Activated CD4-positive, alpha-beta T cell treated with anti-CD3 and anti-CD28 coated beads, Interleukin-2, amount 50 U/mL, for 1 hour (primary cell): ENCODE measurements around the gene KRT27.
"Not testable (repeated sequence)": the region's sequence is repeated elsewhere in the genome, so short reads cannot be mapped to it uniquely, and the experiment has no call there.

Experiments used
- DNase-seq: peaks from one replicate; pipeline ENCODE4 v3.0.0-alpha.2; 2020

KRT27 gene, protein sequence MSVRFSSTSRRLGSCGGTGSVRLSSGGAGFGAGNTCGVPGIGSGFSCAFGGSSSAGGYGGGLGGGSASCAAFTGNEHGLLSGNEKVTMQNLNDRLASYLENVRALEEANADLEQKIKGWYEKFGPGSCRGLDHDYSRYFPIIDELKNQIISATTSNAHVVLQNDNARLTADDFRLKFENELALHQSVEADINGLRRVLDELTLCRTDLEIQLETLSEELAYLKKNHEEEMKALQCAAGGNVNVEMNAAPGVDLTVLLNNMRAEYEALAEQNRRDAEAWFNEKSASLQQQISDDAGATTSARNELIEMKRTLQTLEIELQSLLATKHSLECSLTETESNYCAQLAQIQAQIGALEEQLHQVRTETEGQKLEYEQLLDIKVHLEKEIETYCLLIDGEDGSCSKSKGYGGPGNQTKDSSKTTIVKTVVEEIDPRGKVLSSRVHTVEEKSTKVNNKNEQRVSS

GRCh38 chr17:40782450-40782849, at the start of gene KRT27:
KRT27 (minus strand) TSS chr17:40782550; CDS start chr17:40782493, 57 bp downstream.
- DNase-seq = no peak

DNA sequence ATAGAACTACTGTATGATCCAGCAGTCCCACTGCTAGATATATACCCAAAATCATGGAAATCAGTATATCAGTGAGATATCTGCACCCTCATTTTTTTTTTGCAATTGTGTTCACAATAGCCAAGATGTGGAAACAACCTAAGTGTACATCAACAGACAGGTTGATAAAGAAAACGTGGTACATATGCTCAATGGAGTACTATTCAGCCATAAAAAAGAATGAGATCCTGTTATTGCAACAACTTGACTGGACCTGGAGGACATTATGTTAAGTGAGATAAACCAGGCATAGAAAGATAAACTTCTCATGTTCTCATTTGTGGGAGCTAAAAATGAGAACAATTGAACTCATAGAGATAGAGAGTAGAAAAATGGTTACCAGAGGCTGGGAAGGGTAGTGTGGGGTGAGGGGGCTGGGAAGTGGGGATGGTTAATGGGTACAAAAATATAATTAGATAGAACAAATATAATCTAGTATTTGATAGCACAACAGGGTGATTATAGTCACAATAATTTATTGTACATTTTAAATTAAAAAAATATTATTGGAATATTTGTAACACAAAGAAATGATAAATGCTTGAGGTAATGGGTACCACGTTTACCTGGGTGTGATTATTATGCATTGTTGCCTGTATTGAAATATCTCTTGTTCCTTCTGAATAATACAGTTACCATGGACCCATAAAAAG, 47.9 kb upstream of the KRT27 start:
- no peak for DNase-seq

DNA sequence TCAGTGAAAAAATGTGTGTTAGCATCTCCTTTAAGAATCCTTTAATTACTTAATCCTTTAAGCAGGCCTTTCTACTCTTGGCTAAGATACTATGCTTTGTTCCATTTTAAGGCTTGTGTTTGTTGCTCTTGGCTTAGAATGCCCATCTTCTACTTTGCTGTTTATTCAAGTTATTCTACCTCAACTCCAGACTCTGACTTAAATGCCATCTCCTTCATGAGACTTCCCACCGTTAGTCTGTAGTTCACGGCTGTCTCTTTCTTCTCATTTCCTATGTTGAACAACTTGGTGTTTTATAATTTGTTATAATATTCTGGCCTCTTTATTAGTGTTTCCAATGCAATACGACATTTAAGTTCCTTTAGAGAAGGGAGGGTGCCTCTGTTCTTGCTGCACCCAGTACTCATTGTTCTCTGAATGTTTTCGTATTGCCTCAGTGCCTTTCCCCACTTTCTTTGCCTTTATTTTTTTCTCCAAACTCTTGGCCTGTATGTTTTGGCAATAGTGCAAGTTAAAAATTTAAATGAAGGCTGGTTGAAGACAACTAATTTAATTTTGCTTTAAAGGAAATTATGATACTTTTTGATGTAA, 46.2 kb upstream of the KRT27 start:
- no peak for DNase-seq

DNA sequence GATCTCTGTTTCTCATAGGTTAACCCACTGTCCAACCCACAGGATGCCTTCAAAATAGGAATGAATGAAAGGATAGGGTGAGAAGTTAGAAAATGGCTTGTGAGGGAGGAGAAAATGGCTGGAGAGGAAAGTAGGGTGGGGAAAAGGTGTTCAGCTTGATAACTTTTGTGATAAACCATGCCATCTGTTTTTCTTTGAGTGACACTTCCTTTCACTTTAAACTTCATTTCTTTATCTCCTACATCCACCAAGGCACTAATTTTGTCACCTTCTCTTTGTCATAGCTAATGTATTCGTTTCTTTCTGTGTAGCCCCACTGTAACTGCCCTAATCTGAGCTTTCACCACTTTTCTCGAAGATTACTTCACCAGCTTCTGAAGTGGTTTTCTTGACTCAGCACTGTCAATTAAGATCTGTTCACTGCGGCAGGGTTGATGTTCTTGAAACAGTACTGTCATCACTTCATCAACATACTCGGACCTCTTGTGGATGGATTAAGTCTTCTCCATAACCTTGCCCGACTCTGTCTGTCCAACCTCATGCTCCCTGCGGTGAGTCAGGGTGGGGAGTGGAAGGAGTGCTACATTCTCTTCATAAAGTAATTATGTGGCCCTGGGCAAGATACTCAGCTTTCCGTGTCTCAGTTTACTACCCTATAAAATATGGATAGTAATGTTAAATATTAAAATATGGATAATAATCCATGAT, 45.5 kb upstream of the KRT27 start:
- no peak for DNase-seq

- no peak for DNase-seq
Observed at GRCh38 chr17:40825599-40825998, 43.2 kb upstream of the KRT27 start.

DNA sequence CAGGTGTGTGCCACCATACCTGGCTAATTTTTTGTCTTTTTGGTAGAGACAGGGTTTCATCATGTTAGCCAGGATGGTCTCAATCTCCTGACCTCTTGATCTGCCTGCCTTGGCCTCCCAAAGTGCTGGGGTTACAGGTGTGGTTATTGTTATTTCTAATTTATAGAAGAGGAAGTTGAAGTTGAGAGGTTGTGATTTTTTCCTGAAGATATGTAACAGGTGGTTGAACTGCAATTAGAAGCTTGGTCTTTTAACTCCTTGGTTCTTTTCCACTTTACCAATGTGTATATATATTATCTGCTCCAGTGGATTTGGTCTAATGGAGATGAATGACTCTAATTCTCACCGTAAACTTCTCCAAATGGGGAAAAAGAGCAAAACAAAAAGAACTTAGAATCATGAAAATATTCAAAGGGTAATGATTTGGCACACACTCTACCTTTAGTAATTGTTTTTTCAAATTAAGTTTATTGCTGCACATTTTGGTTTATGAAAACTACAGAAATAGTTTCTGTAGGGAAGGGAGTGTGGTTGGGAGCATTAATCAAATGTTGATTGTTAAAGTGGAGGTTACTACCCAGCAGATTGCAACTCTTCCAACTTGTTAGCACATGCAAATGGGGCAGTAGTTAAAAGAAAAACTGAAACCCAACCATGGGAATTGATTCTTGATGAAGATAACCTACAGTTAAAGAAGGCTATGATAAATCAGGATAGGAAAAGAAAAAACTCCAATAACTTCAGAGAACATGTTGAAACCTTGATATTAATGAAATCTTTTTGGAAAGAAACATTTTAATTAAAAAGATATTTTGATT, 41.9 kb upstream of the KRT27 start:
- no peak for DNase-seq

GRCh38 chr17:40822132-40822812, 39.9 kb upstream of the KRT27 start, which contains the start of gene KRT10:
KRT10 (minus strand) TSS chr17:40822614; CDS start chr17:40822585, 29 bp downstream.
- no peak for DNase-seq

DNA sequence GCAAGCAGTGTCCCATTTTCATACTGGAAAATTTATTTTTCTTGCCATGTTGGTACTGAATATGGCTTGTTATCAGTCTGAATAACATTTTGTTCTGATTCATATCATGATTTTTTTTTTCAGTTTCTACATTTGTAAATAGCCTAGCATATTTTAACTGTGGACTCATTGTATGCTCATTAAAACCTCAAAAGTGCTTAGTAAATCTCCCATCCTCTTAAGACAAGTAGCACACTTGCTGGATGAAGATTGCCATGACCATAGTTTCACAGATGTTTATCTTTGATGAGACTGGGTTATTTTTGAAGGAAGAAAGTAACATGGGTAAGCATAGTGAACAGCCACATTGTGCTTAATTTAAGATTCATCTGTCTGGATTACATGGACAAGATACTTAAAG, 39.2 kb upstream of the KRT27 start:
- no peak for DNase-seq

GRCh38 chr17:40820228-40820838, 38.0 kb upstream of the KRT27 start:
- DNase-seq = no peak

DNA sequence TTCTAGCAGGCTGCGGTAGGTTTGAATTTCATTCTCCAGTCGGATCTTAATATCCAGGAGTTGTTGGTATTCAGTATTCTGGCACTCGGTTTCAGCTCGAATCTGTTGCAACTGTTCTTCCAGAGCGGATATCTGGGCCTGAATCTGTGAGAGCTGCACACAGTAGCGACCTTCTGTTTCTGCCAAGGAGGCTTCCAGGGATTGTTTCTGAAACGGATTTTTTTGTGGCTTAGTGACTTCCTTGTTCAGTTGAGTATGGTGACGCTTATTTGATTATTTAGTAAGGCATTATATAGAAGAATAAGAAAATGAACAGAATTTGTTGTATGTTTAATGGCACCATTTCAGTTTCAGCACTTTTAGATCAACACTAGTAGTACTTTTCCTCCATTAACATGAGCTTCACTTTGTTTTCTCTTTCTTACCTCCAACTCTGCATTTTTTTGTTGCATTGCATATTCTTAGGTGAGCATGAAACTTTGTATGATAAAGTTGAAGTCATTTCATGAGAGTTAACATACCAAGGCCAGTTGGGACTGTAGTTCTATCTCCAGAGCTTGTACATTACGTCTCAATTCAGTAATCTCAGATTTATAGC, 37.3 kb upstream of the KRT27 start:
- no peak for DNase-seq

- peak; percentile 81 for DNase-seq
Observed at GRCh38 chr17:40818733-40819527, 36.6 kb upstream of the KRT27 start.

DNA sequence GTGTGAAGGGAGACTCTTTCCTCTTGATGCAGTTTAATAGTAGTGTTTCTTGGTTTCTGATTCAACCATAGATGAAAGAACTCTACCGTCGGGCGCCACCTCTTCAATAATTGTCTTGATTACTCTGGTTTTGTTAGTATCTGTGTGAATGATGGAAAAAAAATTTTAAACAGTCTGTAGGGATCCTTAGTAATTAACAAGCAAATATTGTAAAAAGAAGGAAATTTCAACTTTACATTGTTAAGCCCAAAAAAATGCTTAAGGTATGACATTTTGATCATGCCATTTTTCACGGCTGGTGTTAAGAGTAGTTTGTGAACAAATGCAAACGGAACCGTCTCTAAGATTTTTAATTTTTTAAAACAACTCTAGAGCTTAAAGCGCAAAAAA, 36.0 kb upstream of the KRT27 start:
- no peak for DNase-seq

DNA sequence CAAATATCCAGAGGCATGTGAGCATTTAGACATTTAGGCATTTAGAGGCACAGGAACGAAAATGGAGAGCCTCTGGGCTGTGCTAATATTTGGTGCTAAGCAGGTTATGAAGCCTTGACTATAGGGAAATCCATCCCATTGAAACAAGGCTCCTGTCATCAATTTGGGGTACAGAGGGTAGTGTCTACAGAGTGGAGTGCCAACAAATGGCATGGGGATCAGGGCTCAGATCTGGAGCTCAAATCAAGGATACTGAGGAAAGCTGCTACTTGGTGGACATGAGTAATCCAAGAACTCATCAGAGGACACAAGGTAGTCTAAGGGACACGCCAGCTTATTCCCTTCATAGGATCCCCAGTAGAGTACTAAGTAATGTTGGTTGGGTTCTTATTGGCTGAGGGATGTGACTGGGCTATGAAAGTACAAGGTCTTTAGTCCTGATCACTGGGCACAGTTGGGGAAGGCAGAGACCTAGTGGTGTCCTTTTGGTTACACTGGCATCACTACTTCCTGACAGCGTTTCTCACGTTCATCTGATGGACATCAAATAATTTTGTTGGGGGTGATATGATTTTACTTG, 34.8 kb upstream of the KRT27 start:
- no peak for DNase-seq

DNA sequence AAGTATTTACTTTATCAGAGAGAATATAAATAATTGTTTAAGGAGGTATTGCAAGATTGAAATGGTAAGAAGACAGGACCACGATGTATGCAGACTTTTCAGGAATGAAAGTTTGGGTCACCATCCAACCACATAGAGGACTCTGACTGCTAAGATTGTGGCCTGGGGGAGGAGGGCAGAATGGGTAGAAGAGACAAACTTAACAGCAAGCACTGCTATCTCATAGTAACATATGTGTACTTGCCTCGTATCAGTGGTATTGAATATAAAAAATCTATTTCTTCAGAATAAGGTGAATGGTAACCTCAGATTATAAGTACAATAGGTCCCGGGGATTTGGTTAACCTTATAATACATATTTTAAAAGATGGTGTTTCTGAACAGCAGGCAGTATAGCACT, 34.2 kb upstream of the KRT27 start:
- no peak for DNase-seq

GRCh38 chr17:40815381-40815780, 33.0 kb upstream of the KRT27 start:
- DNase-seq = no peak

DNA sequence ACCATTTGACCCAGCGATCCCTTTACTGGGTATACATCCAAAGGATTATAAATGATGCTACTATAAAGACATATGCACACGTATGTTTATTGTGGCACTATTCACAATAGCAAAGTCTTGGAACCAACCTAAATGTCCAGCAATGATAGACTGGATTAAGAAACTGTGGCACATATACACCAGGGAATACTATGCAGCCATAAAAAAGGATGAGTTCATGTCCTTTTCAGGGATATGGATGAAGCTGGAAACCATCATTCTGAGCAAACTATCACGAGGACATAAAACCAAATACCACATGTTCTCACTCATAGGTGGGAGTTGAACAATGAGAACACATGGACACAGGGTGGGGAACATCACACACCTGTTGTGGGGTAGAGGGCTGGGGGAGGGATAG, 32.3 kb upstream of the KRT27 start:
- DNase-seq = not testable (repeated sequence)

DNA sequence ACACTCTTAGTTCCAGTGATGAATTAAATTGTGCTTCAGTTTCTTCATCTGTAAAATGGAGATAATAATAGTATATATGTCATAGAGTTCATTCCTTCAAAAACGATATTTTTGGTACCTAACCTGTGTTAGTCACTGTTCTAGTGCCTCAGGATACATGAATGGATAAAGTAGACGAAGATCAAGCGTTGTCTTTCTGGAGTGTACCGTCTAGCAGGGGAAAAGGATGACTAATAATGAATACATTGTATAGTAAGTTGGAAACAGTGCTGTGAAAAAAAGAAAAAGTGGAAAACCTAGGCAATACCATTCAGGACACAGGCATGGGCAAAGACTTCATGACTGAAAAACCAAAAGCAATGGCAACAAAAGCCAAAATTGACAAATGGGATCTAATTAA, 31.5 kb upstream of the KRT27 start:
- no peak for DNase-seq

GRCh38 chr17:40812639-40813038, 30.3 kb upstream of the KRT27 start:
- DNase-seq = no peak

DNA sequence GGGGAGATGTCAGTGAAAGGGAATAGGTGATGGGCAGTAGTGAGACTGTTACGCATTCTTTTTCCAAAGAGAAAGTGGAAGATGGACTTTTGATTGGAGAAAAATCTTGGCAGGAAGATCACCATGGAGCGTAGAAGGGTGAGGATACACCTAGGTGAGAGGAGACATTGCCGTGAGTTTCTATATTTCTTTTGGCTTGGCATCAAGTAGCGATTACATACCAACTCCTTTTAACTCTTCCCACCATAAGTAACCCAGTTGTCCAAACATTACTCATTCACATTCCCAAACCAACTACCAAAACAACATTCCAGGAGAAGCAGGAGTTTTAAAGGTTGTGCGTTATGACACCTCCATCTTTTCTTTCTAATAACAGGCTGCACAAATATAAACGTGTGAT, 28.1 kb upstream of the KRT27 start:
- DNase-seq = no peak
